Chondrocyte (in vitro differentiated cells): ENCODE measurements around the gene ZNRF4. TPM values are rescaled to one million over a fixed set of nuclear protein-coding genes. Genes with fewer than 3 reads are reported as not detected.
"Not testable (repeated sequence)": the region's sequence is repeated elsewhere in the genome, so short reads cannot be mapped to it uniquely, and the experiment has no call there.

Source experiments
- DNase-seq: peaks from one replicate; pipeline ENCODE4 v3.0.0; 2021; ENCODE audit warnings: mixed read lengths, low spot score
- H3K27ac Mint-ChIP-seq: one replicate; pipeline ENCODE4 v1.8.0; 2021; ENCODE audit warnings: mild to moderate bottlenecking, moderate library complexity, mixed read lengths; ENCODE audit not compliant: unreplicated experiment
- H3K27me3 Mint-ChIP-seq: 2 replicates; pipeline ENCODE4 v1.8.0; 2021; ENCODE audit warnings: low read depth, mixed read lengths
- H3K36me3 Mint-ChIP-seq: 2 replicates; pipeline ENCODE4 v1.8.0; 2021; ENCODE audit warnings: low read depth, mixed read lengths
- H3K4me1 Mint-ChIP-seq: 2 replicates; pipeline ENCODE4 v1.8.0; 2021; ENCODE audit warnings: low read depth, mild to moderate bottlenecking, mixed read lengths
- H3K4me3 Mint-ChIP-seq: one replicate; pipeline ENCODE4 v1.8.0; 2021; ENCODE audit warnings: mild to moderate bottlenecking, moderate library complexity, mixed read lengths; ENCODE audit not compliant: unreplicated experiment
- H3K9me3 Mint-ChIP-seq: 2 replicates; pipeline ENCODE4 v1.8.0; 2021; ENCODE audit warnings: low read depth, mixed read lengths
- CTCF ChIP-seq: fragments of 200-600 bp; sonication (generic); IDR thresholded peaks from 2 replicates; pipeline ENCODE4 v1.5.0; 2021; ENCODE audit warnings: antibody characterized with exemption, mild to moderate bottlenecking, moderate library complexity
- total RNA-seq: library from RNA; stranded (reverse); gene quantifications from 3 replicates; pipeline ENCODE4 v1.2.1, GENCODE V29; 2021

Gene ZNRF4
- total RNA-seq, 1 donor from 2014 or later: not detected

DNA sequence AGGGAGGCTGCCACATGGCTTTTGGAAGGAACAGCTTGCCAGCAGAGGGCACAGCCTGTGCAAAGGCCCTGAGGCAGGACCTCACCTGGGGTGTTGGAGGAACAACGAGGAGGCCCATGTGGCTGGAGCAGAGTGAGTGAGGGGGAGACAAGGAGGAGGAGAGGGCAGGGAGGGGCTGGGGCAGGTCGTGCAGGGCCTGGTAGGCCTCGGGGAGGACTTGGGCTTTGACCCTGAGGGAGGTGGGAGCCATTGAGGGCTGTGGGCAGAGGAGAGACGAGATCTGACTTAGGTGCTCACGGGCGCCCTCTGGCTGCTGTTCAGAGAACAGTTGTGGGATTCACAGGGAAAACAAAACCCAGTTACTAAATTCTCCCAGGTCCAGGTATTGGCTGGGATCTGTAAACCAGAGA lies 25.2 kb downstream of the ZNRF4 start:
- Mint-ChIP-seq H3K4me1 (peaks cover 10% of the 10 kb centered on the region), H3K27me3 (peaks cover 31% of the 10 kb centered on the region), H3K4me3 (no peak overlapping the region), H3K36me3 (no peaks in the 10 kb centered on the region), H3K27ac (no peak overlapping the region), H3K9me3 (peaks cover 5% of the 10 kb centered on the region)
- DNase-seq: no peak
- TF ChIP-seq CTCF: peak; percentile 77

DNA sequence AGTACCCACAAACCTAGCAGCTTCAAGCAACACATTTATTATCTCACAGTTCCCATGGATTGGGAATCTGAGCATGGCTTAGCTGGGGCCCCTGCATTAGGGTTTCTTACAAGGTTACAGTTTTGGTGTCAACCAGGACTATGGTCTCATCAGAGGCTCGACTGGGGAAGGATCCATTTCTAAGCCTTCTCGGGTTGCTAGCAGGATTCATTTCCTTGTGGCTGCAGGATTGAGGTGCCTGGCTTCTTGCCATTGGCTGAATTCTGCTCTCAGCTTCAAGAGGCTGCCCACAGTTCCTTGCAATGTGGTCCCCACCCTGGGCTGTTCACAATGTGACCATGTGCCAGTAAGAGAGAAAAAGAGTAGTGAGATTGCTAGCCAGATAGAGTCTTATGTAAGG lies 26.7 kb downstream of the ZNRF4 start:
- DNase-seq: no peak
- TF ChIP-seq CTCF: no peak

GRCh38 chr19:5484398-5485285 lies 29.4 kb downstream of the ZNRF4 start:
- H3K27me3 Mint-ChIP-seq: peaks cover 23% of the 10 kb centered on the region
- no peak overlapping the region for H3K4me3 Mint-ChIP-seq
- no peak for TF ChIP-seq CTCF
- peaks cover 5% of the 10 kb centered on the region for H3K9me3 Mint-ChIP-seq
- DNase-seq: no peak
- H3K4me1 Mint-ChIP-seq: peaks cover 6% of the 10 kb centered on the region
- H3K27ac Mint-ChIP-seq: no peak overlapping the region
- H3K36me3 Mint-ChIP-seq: no peaks in the 10 kb centered on the region

More for the DNA sequence above, 26.7 kb downstream of the ZNRF4 start:
- Mint-ChIP-seq H3K36me3 (no peaks in the 10 kb centered on the region), H3K9me3 (peaks cover 5% of the 10 kb centered on the region), H3K27me3 (peaks cover 28% of the 10 kb centered on the region), H3K27ac (no peak overlapping the region), H3K4me3 (no peak overlapping the region), H3K4me1 (peaks cover 10% of the 10 kb centered on the region)

- peaks cover 29% of the 10 kb centered on the region for H3K27me3 Mint-ChIP-seq
- no peak overlapping the region for H3K27ac Mint-ChIP-seq
These were observed 30.0 kb downstream of the ZNRF4 start for GRCh38 chr19:5485286-5485636.

DNA sequence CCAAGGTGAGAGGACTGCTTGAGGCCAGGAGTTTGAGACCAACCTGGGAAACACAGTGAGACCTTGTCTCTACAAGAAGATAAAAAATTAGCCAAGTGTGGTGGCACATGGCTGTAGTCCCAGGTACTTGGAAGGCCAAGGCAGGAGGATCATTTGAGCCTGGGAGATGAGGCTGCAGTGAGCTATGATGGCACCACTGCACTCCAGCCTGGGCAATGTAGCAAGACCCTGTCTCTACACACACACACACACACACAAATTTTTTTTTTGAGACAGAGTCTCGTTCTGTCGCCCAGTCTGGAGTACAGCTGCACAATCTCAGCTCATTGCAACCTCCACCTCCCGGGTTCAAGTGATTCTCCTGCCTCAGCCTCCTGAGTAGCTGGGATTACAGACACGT lies 30.4 kb downstream of the ZNRF4 start:
- not testable (repeated sequence) for H3K27ac Mint-ChIP-seq

More at GRCh38 chr19:5485286-5485636, 30.0 kb downstream of the ZNRF4 start:
- Mint-ChIP-seq H3K4me1 (peaks cover 6% of the 10 kb centered on the region), H3K9me3 (peaks cover 5% of the 10 kb centered on the region), H3K36me3 (no peaks in the 10 kb centered on the region), H3K4me3 (no peak overlapping the region)
- no peak for TF ChIP-seq CTCF
- no peak for DNase-seq

DNA sequence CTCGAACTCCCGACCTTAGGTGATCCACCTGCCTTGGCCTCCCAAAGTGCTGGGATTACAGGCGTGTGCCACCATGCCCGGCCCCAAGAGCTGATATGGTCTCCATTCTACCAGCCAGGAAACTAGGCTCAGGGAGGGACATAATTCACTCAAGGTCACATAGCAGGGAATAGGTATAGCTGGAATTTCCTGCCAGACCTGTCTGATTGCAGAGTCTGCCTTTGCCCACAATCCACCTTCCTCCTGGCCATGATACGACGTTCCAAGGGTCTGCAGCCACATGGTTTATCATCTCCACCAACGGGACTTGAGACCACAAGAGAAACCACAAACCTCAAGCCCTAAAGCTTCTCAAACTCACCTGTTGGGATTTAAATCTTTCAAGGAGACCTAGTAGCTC lies 32.0 kb downstream of the ZNRF4 start:
- no peaks in the 10 kb centered on the region for H3K36me3 Mint-ChIP-seq
- peaks cover 2% of the 10 kb centered on the region for H3K9me3 Mint-ChIP-seq
- H3K27me3 Mint-ChIP-seq: peaks cover 40% of the 10 kb centered on the region
- peaks cover 6% of the 10 kb centered on the region for H3K4me1 Mint-ChIP-seq
- no peak for TF ChIP-seq CTCF
- H3K27ac Mint-ChIP-seq: no peak overlapping the region
- DNase-seq: no peak
- no peak overlapping the region for H3K4me3 Mint-ChIP-seq

More for the DNA sequence above, 30.4 kb downstream of the ZNRF4 start:
- H3K4me3 Mint-ChIP-seq, H3K4me1 Mint-ChIP-seq, H3K9me3 Mint-ChIP-seq, DNase-seq, H3K36me3 Mint-ChIP-seq: not testable (repeated sequence)
- H3K27me3 Mint-ChIP-seq: peaks cover 33% of the 10 kb centered on the region
